HCT116 (cell line): ENCODE data around the gene GKN1.

ENCODE experiments used
- EGR1 ChIP-seq: IDR thresholded peaks from 2 replicates; pipeline ENCODE4 v1.6.1; 2012; ENCODE audit warnings: low read depth
- JUND ChIP-seq: IDR thresholded peaks from 2 replicates; pipeline ENCODE4 v1.6.1; 2012
- TF ChIP-seq, protein P1 (sequence below): IDR thresholded peaks from 2 replicates; pipeline ENCODE4 v1.6.1; 2011; ENCODE audit warnings: mild to moderate bottlenecking, low read length, moderate library complexity; ENCODE audit not compliant: insufficient replicate concordance; ENCODE audit errors: extremely low read depth

DNA sequence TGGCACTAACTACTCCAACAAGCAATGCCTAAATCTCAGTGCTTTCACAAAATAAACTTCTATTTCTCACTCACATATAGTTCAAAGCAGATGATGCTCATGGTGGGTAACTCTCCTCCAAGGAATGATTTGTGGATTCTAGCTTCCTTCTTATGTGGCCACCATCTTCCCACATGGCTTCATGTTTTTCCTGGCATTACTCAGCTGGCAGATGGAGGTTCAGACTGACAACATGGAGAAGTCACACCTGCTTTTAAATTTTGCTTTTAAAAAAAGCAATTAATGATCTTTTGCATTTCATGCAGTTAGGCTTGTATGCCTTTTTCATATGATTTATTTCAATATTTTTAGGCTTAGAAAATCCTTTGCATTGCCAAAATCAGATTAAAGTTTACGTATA lies 15.4 kb upstream of the GKN1 start:
- TF ChIP-seq EGR1 (no peak), JUND (no peak)
- TF ChIP-seq, protein P1, sequence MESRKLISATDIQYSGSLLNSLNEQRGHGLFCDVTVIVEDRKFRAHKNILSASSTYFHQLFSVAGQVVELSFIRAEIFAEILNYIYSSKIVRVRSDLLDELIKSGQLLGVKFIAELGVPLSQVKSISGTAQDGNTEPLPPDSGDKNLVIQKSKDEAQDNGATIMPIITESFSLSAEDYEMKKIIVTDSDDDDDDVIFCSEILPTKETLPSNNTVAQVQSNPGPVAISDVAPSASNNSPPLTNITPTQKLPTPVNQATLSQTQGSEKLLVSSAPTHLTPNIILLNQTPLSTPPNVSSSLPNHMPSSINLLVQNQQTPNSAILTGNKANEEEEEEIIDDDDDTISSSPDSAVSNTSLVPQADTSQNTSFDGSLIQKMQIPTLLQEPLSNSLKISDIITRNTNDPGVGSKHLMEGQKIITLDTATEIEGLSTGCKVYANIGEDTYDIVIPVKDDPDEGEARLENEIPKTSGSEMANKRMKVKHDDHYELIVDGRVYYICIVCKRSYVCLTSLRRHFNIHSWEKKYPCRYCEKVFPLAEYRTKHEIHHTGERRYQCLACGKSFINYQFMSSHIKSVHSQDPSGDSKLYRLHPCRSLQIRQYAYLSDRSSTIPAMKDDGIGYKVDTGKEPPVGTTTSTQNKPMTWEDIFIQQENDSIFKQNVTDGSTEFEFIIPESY: no peak
